GM12892 (cell line): ENCODE results near the gene FANCF. TPM values are rescaled to one million over a fixed set of nuclear protein-coding genes. Genes with fewer than 3 reads are reported as not detected.
A peak's percentile ranks its signal among the peaks of the same experiment; 100 is the strongest.

Experiments used
- DNase-seq: peaks from one replicate; pipeline ENCODE4 v3.0.0; 2011; ENCODE audit not compliant: insufficient read length
- FAIRE-seq: peaks from 2 replicates; lab custom pipeline; 2011; peaks lifted over from hg19 to GRCh38; lab: Jason Lieb, UNC
- POLR2A ChIP-seq: IDR thresholded peaks from 2 replicates; pipeline ENCODE4 v1.6.1; 2011; ENCODE audit warnings: low read depth, low read length, control low read depth
- POLR2AphosphoS5 ChIP-seq: IDR thresholded peaks from 2 replicates; pipeline ENCODE4 v1.6.1; 2011; ENCODE audit warnings: low read depth, low read length, control low read depth
- TAF1 ChIP-seq: IDR thresholded peaks from 2 replicates; pipeline ENCODE4 v1.6.1; 2011; ENCODE audit warnings: low read depth, mild to moderate bottlenecking, control low read depth, low read length, borderline replicate concordance
- polyA plus RNA-seq: library from polyadenylated mRNA; unstranded; fragments of >200 nt; gene quantifications from one replicate; pipeline ENCODE4 v1.2.1, GENCODE V29; 2012; ENCODE audit warnings: missing spikeins, inconsistent platforms; ENCODE audit not compliant: missing spikeins

The FANCF gene
- 7.1 TPM for polyA plus RNA-seq

DNA sequence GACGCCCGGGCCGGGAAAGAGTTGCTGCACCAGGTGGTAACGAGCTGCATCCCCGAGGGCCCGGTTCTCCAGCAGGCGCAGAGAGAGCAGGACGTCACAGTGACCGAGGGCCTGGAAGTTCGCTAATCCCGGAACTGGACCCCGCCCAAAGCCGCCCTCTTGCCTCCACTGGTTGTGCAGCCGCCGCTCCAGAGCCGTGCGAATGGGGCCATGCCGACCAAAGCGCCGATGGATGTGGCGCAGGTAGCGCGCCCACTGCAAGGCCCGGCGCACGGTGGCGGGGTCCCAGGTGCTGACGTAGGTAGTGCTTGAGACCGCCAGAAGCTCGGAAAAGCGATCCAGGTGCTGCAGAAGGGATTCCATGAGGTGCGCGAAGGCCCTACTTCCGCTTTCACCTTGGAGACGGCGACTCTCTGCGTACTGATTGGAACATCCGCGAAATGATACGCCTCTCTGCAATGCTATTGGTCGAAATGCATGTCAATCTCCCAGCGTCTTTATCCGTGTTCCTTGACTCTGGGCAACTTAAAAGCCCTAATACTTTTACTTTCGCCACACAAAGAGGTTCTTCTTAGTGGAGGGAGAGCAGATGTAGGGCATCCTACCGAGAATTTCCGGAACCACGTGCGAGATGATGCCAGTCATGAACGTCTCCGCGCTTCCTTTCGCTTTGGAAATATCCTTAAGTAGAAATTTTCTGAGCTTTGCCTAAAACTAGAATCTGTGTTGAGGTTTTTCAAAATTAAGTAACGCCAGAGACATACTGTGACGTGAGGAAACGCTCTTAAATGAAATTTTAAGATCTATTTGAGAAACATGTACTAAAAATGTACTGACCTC is at the start of gene FANCF:
Gene FANCF, minus strand, starts transcription at position 376 of the 840 bp plus-strand sequence. Its CDS starts 13 bp downstream, at position 363.
- TF ChIP-seq TAF1 (no peak; the same call in 1 of the 2 replicates), POLR2AphosphoS5 (peak; percentile 65), POLR2A (peak; percentile 75)
- DNase-seq (peak; percentile 43), FAIRE-seq (peak; percentile 97)

GRCh38 chr11:22674470-22675439 is 49.1 kb upstream of the FANCF start:
- TF ChIP-seq POLR2AphosphoS5 (no peak), POLR2A (no peak), TAF1 (no peak)
- FAIRE-seq (peak; percentile 36), DNase-seq (no peak)

DNA sequence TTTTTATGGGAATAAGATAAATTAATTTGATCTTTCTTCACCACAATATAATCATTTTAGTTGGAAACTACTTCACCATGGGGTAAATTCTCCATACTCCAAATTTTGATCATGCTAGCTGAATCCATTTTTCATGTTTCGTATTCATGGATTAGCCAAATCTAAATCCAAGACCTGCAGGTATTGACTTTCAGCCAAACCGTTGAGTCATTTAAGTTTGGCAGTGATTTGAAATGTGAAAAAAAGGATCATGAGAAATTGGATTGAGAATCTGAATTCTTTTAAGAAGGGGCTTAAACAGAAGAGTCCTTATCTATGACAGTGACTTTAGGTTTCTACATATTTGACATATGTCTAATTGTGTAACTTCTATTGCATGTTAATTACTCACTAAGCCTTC is 46.1 kb upstream of the FANCF start:
- FAIRE-seq = no peak

DNA sequence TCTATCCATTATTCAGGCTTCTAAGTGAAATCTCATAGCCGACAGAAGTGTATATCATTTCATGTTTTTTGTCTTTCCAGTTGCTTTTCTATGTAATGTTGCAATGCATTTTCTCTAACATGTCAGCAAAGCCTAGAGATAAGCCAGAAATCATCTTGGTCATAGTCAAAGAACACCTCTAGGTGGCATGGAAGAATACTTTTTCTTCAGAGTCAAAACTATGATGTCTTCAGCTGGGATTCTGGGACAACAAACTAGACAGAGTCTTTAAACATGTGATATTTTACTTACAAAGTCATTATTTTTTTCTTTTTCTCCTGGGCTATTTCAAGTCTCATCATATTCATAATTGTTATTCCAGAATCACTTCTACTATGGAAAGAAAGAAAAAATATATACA is 45.2 kb upstream of the FANCF start:
- FAIRE-seq = no peak
- no peak for DNase-seq
- TF ChIP-seq POLR2A (no peak), POLR2AphosphoS5 (no peak), TAF1 (no peak)

More for the DNA sequence above, 46.1 kb upstream of the FANCF start:
- TF ChIP-seq TAF1 (no peak), POLR2A (no peak), POLR2AphosphoS5 (no peak)
- DNase-seq = no peak

DNA sequence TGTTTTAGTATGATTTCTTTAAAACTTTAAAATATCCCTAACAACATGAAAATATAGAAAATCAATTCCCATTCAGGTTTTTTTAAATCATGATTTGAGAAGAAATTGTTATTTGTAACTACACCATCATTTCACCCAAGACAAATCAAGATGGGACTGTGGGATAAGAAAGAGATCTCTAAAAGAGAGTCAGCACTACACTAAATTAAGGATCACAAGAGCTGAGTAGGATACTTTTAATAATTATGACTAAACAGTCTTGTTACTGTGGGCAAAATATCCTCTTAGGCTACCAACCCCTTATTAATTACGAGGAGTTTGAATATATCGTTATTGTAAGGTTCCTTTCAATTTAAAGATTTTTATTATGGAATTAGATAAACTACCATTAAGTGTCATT is 43.7 kb upstream of the FANCF start:
- no peak for TF ChIP-seq POLR2A
- no peak for TF ChIP-seq POLR2AphosphoS5
- TF ChIP-seq TAF1 = no peak
- FAIRE-seq (no peak), DNase-seq (no peak)

- DNase-seq = no peak
- TF ChIP-seq POLR2A (no peak), TAF1 (no peak), POLR2AphosphoS5 (no peak)
- no peak for FAIRE-seq
Observed at GRCh38 chr11:22668005-22668796, 42.6 kb upstream of the FANCF start.

- FAIRE-seq (no peak), DNase-seq (no peak)
- TF ChIP-seq TAF1 (no peak), POLR2AphosphoS5 (no peak), POLR2A (no peak)
Observed at GRCh38 chr11:22666688-22667439, 41.2 kb upstream of the FANCF start.

DNA sequence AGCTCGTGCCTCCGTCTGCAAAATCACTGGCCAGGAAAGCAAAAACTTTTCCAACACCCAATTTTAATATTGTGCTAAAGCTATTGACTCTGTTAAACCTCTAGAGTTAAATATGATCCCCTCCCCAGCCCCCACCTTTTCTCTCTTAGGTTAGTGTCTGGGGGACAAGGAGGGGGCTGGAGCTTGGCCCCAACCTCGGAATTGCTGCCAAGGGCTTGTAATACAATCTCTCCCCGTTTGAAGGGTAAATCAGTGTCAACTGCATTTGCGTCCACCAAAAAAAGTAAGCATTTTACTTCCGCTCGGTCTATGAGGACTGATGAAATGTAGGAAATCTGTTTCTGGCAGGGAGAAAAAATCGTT is 40.7 kb upstream of the FANCF start, which contains the start of gene GAS2:
Gene GAS2, plus strand, starts transcription at position 287 of the 363 bp plus-strand sequence. CDS start 8,259 bp downstream, outside the sequence.
- FAIRE-seq (no peak), DNase-seq (no peak)
- TF ChIP-seq POLR2AphosphoS5 (no peak), TAF1 (no peak), POLR2A (no peak)

DNA sequence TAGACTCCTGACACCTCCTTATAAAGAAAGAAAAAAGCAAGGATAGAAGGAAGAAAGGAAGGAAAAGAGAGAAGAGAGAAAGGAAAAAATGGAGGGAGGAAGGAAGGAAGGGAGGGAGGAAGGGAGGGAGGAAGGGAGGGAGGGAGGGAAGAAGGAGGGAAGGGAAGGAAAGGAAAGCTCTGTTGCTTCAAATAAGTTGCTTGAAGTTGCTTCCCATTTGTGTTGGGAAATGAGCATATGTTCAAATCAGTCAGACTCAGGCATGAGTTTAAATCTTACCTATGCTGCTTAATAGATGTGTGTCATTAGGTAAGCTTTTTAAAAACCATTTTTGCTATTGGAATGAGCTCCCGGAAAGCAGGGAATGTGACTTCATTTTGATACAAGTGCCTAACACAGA is 34.2 kb upstream of the FANCF start:
- TF ChIP-seq POLR2AphosphoS5 = no peak
- TF ChIP-seq TAF1 = no peak
- TF ChIP-seq POLR2A = no peak
- DNase-seq (no peak), FAIRE-seq (no peak)
